Esophagus squamous epithelium (tissue), 4 donors: ENCODE measurements around the gene GPR183.

ENCODE experiments used
- POLR2A ChIP-seq, 4 donors: fragments of 450-650 bp; IDR thresholded peaks; one replicate each; pipeline ENCODE4 v1.6.1; 2017; ENCODE audit warnings: antibody characterized with exemption in 4 of 4, mild to moderate bottlenecking in 4 of 4, moderate library complexity in 3 of 4
- TF ChIP-seq, protein P1 (sequence below), 6 experiments: fragments of 450-650 bp in 4 of 6; fragments of 200-600 bp in 2 of 6; sonication (generic) in 2 of 6; IDR thresholded peaks; one replicate each; pipeline ENCODE4 v1.5.1; 2016 to 2019; ENCODE audit warnings: antibody characterized with exemption in 6 of 6, mild to moderate bottlenecking in 4 of 6, moderate library complexity in 4 of 6

GRCh38 chr13:99270518-99270917 lies 36.7 kb downstream of the GPR183 start:
- TF ChIP-seq, protein P1, sequence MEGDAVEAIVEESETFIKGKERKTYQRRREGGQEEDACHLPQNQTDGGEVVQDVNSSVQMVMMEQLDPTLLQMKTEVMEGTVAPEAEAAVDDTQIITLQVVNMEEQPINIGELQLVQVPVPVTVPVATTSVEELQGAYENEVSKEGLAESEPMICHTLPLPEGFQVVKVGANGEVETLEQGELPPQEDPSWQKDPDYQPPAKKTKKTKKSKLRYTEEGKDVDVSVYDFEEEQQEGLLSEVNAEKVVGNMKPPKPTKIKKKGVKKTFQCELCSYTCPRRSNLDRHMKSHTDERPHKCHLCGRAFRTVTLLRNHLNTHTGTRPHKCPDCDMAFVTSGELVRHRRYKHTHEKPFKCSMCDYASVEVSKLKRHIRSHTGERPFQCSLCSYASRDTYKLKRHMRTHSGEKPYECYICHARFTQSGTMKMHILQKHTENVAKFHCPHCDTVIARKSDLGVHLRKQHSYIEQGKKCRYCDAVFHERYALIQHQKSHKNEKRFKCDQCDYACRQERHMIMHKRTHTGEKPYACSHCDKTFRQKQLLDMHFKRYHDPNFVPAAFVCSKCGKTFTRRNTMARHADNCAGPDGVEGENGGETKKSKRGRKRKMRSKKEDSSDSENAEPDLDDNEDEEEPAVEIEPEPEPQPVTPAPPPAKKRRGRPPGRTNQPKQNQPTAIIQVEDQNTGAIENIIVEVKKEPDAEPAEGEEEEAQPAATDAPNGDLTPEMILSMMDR (IDR thresholded peaks at IDR 0.05): no peak
- TF ChIP-seq POLR2A (IDR thresholded peaks at IDR 0.05): no peak
